NB4 (cell line): ENCODE measurements around the gene PIK3R1.

ENCODE experiments used
- CTCF ChIP-seq: IDR thresholded peaks from one replicate; pipeline ENCODE4 v1.5.1; 2012; ENCODE audit warnings: low read depth, low read length
- MYC ChIP-seq: IDR thresholded peaks from 2 replicates; pipeline ENCODE4 v1.6.1; 2011; ENCODE audit warnings: low read depth, low read length
- POLR2A ChIP-seq: IDR thresholded peaks from 2 replicates; pipeline ENCODE4 v1.6.1; 2011; ENCODE audit warnings: mild to moderate bottlenecking; ENCODE audit not compliant: insufficient read length; ENCODE audit errors: extremely low read depth

GRCh38 chr5:68298479-68298878, 82.9 kb downstream of the PIK3R1 start:
- TF ChIP-seq POLR2A (no peak), MYC (no peak), CTCF (no peak)
